22Rv1 (cell line): ENCODE data around the gene ATP1A2.
"Not testable (repeated sequence)": the region's sequence is repeated elsewhere in the genome, so short reads cannot be mapped to it uniquely, and the experiment has no call there.

ENCODE experiments used
- H3K27ac ChIP-seq: fragments of 450-650 bp; 2 replicates; pipeline ENCODE4 v1.5.1; 2017
- ZFX ChIP-seq: fragments of 450-650 bp; IDR thresholded peaks from 2 replicates; pipeline ENCODE4 v1.6.1; 2017; ENCODE audit warnings: antibody characterized with exemption, borderline replicate concordance
- TF ChIP-seq, protein P1 (sequence below): fragments of 450-650 bp; IDR thresholded peaks from 2 replicates; pipeline ENCODE4 v1.5.1; 2017; ENCODE audit warnings: mild to moderate bottlenecking

The ATP1A2 gene

GRCh38 chr1:160103658-160104408 is 11.7 kb upstream of the ATP1A2 start:
- no peak overlapping the region for H3K27ac ChIP-seq
- TF ChIP-seq, protein P1, sequence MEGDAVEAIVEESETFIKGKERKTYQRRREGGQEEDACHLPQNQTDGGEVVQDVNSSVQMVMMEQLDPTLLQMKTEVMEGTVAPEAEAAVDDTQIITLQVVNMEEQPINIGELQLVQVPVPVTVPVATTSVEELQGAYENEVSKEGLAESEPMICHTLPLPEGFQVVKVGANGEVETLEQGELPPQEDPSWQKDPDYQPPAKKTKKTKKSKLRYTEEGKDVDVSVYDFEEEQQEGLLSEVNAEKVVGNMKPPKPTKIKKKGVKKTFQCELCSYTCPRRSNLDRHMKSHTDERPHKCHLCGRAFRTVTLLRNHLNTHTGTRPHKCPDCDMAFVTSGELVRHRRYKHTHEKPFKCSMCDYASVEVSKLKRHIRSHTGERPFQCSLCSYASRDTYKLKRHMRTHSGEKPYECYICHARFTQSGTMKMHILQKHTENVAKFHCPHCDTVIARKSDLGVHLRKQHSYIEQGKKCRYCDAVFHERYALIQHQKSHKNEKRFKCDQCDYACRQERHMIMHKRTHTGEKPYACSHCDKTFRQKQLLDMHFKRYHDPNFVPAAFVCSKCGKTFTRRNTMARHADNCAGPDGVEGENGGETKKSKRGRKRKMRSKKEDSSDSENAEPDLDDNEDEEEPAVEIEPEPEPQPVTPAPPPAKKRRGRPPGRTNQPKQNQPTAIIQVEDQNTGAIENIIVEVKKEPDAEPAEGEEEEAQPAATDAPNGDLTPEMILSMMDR: no peak
- no peak for TF ChIP-seq ZFX

DNA sequence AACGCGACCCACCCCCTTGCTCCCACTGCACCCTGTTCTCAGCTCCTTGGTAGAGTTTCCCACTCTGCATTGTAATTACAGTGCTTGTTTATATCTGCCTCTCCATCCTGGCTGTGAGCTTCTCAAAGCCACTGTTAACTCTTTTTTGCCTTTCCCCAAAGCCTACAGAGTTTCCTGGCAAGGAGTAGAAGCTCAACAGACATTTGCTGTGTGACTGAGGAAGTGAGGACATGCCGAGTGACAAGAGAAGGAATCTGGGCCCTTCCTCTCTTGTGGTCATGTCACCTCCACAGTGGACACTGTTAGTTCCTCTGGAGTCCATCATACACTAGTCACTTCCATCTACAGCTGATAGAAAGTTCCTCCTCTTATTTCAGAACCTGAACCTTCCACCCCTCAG is 11.1 kb upstream of the ATP1A2 start:
- TF ChIP-seq ZFX: no peak
- TF ChIP-seq, protein P1: no peak
- no peak overlapping the region for H3K27ac ChIP-seq

DNA sequence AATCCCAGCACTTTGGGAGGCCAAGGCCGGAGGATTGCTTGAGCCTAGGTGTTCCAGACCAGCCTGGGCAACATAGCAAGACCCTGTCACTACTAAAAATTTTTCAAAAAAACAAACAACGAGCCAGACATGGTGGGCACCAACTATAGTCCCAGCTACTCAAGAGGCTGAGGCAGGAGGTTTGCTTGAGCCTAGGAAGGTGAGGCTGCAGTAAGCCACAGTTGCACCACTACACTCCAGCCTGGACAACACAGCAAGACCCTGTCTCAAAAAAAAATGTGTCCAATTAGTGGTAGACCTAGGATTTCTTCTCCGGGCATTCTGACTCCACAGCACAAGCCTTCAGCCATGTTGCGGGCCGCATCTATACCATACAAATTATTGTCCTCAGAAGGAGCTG is 10.4 kb upstream of the ATP1A2 start:
- no peak overlapping the region for H3K27ac ChIP-seq
- TF ChIP-seq, protein P1: no peak
- TF ChIP-seq ZFX: no peak

DNA sequence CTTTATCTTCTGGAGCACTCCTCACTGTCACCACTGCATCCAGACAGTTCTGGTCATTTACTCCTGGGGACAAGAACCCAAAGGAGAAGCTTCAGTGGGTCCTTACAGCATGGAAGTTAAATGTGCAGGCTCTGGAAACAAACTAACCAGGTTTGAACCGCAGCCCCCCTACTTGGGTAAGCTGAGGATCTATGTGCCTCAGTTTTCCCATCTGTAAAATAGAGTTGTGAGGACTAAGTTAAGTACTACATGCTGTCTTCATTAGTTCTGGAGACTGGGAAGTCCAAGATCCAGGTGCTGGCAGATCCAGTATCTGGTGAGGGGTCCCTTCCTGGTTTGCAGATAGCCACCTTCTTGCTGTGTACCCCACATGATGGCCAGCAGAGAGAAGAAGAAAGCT is 8.0 kb upstream of the ATP1A2 start:
- no peak overlapping the region for H3K27ac ChIP-seq
- TF ChIP-seq, protein P1: no peak
- TF ChIP-seq ZFX: no peak

GRCh38 chr1:160108888-160109662 is 6.5 kb upstream of the ATP1A2 start:
- no peak for TF ChIP-seq ZFX
- TF ChIP-seq, protein P1: peak; percentile 82
- H3K27ac ChIP-seq: no peak overlapping the region

- H3K27ac ChIP-seq: no peak overlapping the region
- TF ChIP-seq, protein P1: no peak
- no peak for TF ChIP-seq ZFX
Measured at GRCh38 chr1:160109686-160110085, 5.9 kb upstream of the ATP1A2 start.

- not testable (repeated sequence) for H3K27ac ChIP-seq
Measured at GRCh38 chr1:160111462-160111861, 4.1 kb upstream of the ATP1A2 start.
